Skeletal muscle satellite cell (primary cell): ENCODE data around the gene GPR25.

ENCODE experiments used
- H3K27me3 ChIP-seq: 2 replicates; pipeline ENCODE4 v1.7.0; 2013; ENCODE audit warnings: low read length; ENCODE audit not compliant: control insufficient read depth, insufficient read depth
- H3K36me3 ChIP-seq: 2 replicates; pipeline ENCODE4 v1.7.0; 2013; ENCODE audit warnings: mild to moderate bottlenecking, control low read depth, low read length; ENCODE audit not compliant: insufficient read depth
- H3K4me1 ChIP-seq: 2 replicates; pipeline ENCODE4 v1.7.0; 2013; ENCODE audit warnings: low read length; ENCODE audit not compliant: control insufficient read depth, insufficient read depth
- H3K4me2 ChIP-seq: 2 replicates; pipeline ENCODE4 v1.7.0; 2013; ENCODE audit warnings: mild to moderate bottlenecking, low read length
- H3K4me3 ChIP-seq: 2 replicates; pipeline ENCODE4 v1.7.0; 2013; ENCODE audit warnings: low read length
- H3K9ac ChIP-seq: 2 replicates; pipeline ENCODE4 v1.7.0; 2013; ENCODE audit warnings: mild to moderate bottlenecking, low read depth, low read length, moderate library complexity
- H3K9me3 ChIP-seq: replicated peaks from 2 replicates; pipeline ENCODE4 v1.7.0; 2013; ENCODE audit warnings: mild to moderate bottlenecking, control low read depth, low read length

Gene GPR25

GRCh38 chr1:200874694-200875093 is 1.9 kb downstream of the GPR25 start:
- no peak overlapping the region for H3K9ac ChIP-seq
- no peaks in the 10 kb centered on the region for H3K9me3 ChIP-seq
- H3K36me3 ChIP-seq: no peaks in the 10 kb centered on the region
- peaks cover 8% of the 10 kb centered on the region for H3K4me1 ChIP-seq
- H3K4me3 ChIP-seq: no peak overlapping the region
- H3K27me3 ChIP-seq: peaks cover 76% of the 10 kb centered on the region
- H3K4me2 ChIP-seq: no peak overlapping the region

- peaks cover 78% of the 10 kb centered on the region for H3K27me3 ChIP-seq
- H3K4me3 ChIP-seq: no peak overlapping the region
- no peak overlapping the region for H3K4me2 ChIP-seq
- H3K36me3 ChIP-seq: no peaks in the 10 kb centered on the region
- peaks cover 8% of the 10 kb centered on the region for H3K4me1 ChIP-seq
- H3K9ac ChIP-seq: no peak overlapping the region
- H3K9me3 ChIP-seq: no peaks in the 10 kb centered on the region
These were observed 2.6 kb downstream of the GPR25 start for GRCh38 chr1:200875416-200875815.

GRCh38 chr1:200877010-200877409 is 4.2 kb downstream of the GPR25 start:
- no peaks in the 10 kb centered on the region for H3K36me3 ChIP-seq
- no peak overlapping the region for H3K9ac ChIP-seq
- H3K27me3 ChIP-seq: peaks cover 71% of the 10 kb centered on the region
- H3K4me2 ChIP-seq: no peak overlapping the region
- H3K4me1 ChIP-seq: peaks cover 8% of the 10 kb centered on the region
- H3K4me3 ChIP-seq: no peak overlapping the region
- no peaks in the 10 kb centered on the region for H3K9me3 ChIP-seq

- Histone ChIP-seq H3K9me3 (no peaks in the 10 kb centered on the region), H3K4me2 (no peak overlapping the region), H3K4me3 (no peak overlapping the region), H3K36me3 (no peaks in the 10 kb centered on the region), H3K4me1 (peaks cover 8% of the 10 kb centered on the region), H3K9ac (no peak overlapping the region), H3K27me3 (peaks cover 63% of the 10 kb centered on the region)
These were observed 5.2 kb downstream of the GPR25 start for GRCh38 chr1:200877839-200878551.

GRCh38 chr1:200880212-200880611 is 7.4 kb downstream of the GPR25 start:
- Histone ChIP-seq H3K4me2 (no peak overlapping the region), H3K4me1 (no peaks in the 10 kb centered on the region), H3K9ac (no peak overlapping the region), H3K36me3 (no peaks in the 10 kb centered on the region), H3K4me3 (no peak overlapping the region), H3K9me3 (no peaks in the 10 kb centered on the region), H3K27me3 (peaks cover 43% of the 10 kb centered on the region)

GRCh38 chr1:200883118-200883517 is 10.3 kb downstream of the GPR25 start:
- Histone ChIP-seq H3K4me2 (no peak overlapping the region), H3K4me3 (no peak overlapping the region), H3K4me1 (no peaks in the 10 kb centered on the region), H3K36me3 (no peaks in the 10 kb centered on the region), H3K9ac (no peak overlapping the region), H3K27me3 (peaks cover 21% of the 10 kb centered on the region), H3K9me3 (no peaks in the 10 kb centered on the region)

- Histone ChIP-seq H3K4me3 (no peak overlapping the region), H3K27me3 (peaks cover 15% of the 10 kb centered on the region), H3K9ac (no peak overlapping the region), H3K9me3 (no peaks in the 10 kb centered on the region), H3K4me2 (no peak overlapping the region), H3K4me1 (no peaks in the 10 kb centered on the region), H3K36me3 (no peaks in the 10 kb centered on the region)
These were observed 13.0 kb downstream of the GPR25 start for GRCh38 chr1:200885623-200886402.

- H3K4me1 ChIP-seq: peaks cover under 1% of the 10 kb centered on the region
- H3K9me3 ChIP-seq: no peaks in the 10 kb centered on the region
These were observed 13.8 kb downstream of the GPR25 start for GRCh38 chr1:200886594-200886993.

GRCh38 chr1:200887036-200887435 is 14.3 kb downstream of the GPR25 start:
- peaks cover 5% of the 10 kb centered on the region for H3K4me1 ChIP-seq
- no peak overlapping the region for H3K4me2 ChIP-seq
- no peak overlapping the region for H3K4me3 ChIP-seq
- no peaks in the 10 kb centered on the region for H3K9me3 ChIP-seq
- H3K9ac ChIP-seq: no peak overlapping the region
- H3K27me3 ChIP-seq: peaks cover 16% of the 10 kb centered on the region
- H3K36me3 ChIP-seq: no peaks in the 10 kb centered on the region

More at GRCh38 chr1:200886594-200886993, 13.8 kb downstream of the GPR25 start:
- Histone ChIP-seq H3K36me3 (no peaks in the 10 kb centered on the region), H3K4me3 (no peak overlapping the region), H3K4me2 (no peak overlapping the region), H3K9ac (no peak overlapping the region), H3K27me3 (peaks cover 14% of the 10 kb centered on the region)

GRCh38 chr1:200887772-200888348 is 15.1 kb downstream of the GPR25 start:
- Histone ChIP-seq H3K4me1 (peaks cover 5% of the 10 kb centered on the region), H3K9me3 (no peaks in the 10 kb centered on the region), H3K27me3 (peaks cover 17% of the 10 kb centered on the region), H3K9ac (no peak overlapping the region), H3K4me2 (no peak overlapping the region), H3K4me3 (no peak overlapping the region), H3K36me3 (no peaks in the 10 kb centered on the region)

- Histone ChIP-seq H3K9me3 (no peaks in the 10 kb centered on the region), H3K4me3 (no peak overlapping the region), H3K4me1 (peaks cover 5% of the 10 kb centered on the region), H3K4me2 (no peak overlapping the region), H3K36me3 (no peaks in the 10 kb centered on the region), H3K27me3 (peaks cover 20% of the 10 kb centered on the region), H3K9ac (no peak overlapping the region)
These were observed 15.6 kb downstream of the GPR25 start for GRCh38 chr1:200888349-200888838.
